Calu3 (cell line): ENCODE measurements around the gene ATF2. TPM values are rescaled to one million over a fixed set of nuclear protein-coding genes. Genes with fewer than 3 reads are reported as not detected.

Source experiments
- BruUV-seq: library from RNA; stranded (reverse); fragments of 400-500 nt; replicated peaks from 2 replicates; lab custom pipeline; 2021; lab: Mats Ljungman, UMichigan
- CTCF ChIA-PET: fragments of 300-600 bp; sonication (Branson Sonifier 250); formaldehyde crosslinking; loops from one replicate; lab custom pipeline; 2022; ENCODE audit warnings: antibody characterized with exemption; lab: Charles Lee
- DNase-seq: peaks from one replicate; pipeline ENCODE4 v3.0.0; 2022
- H3K27ac Mint-ChIP-seq: one replicate; pipeline ENCODE4 v1.8.0; 2022; ENCODE audit warnings: mixed read lengths; ENCODE audit not compliant: unreplicated experiment
- H3K27me3 Mint-ChIP-seq: one replicate; pipeline ENCODE4 v1.8.0; 2022; ENCODE audit warnings: mixed read lengths; ENCODE audit not compliant: unreplicated experiment
- H3K36me3 Mint-ChIP-seq: one replicate; pipeline ENCODE4 v1.8.0; 2022; ENCODE audit warnings: mild to moderate bottlenecking, moderate library complexity, mixed read lengths; ENCODE audit not compliant: insufficient read depth, unreplicated experiment
- H3K4me1 Mint-ChIP-seq: one replicate; pipeline ENCODE4 v1.8.0; 2022; ENCODE audit warnings: mild to moderate bottlenecking, low read depth, mixed read lengths; ENCODE audit not compliant: unreplicated experiment
- H3K4me3 Mint-ChIP-seq: one replicate; pipeline ENCODE4 v1.8.0; 2022; ENCODE audit warnings: mild to moderate bottlenecking, low read depth, moderate library complexity, mixed read lengths; ENCODE audit not compliant: unreplicated experiment
- H3K9me3 Mint-ChIP-seq: one replicate; pipeline ENCODE4 v1.8.0; 2022; ENCODE audit warnings: low read depth, mixed read lengths; ENCODE audit not compliant: unreplicated experiment
- intact Hi-C: fragments of 100-400 bp; cut with micrococcal nuclease; formaldehyde crosslinking; loops from one replicate; pipeline ENCODE4 v1.10.0; 2022; ENCODE audit not compliant: unreplicated experiment
- total RNA-seq: library from RNA; stranded (reverse); gene quantifications from 2 replicates; pipeline ENCODE4 v1.2.3, GENCODE V29; 2022
- TF ChIP-seq, protein P1 (sequence below): fragments of 200-600 bp; IDR thresholded peaks from one replicate; pipeline ENCODE4 v1.8.0; 2022; ENCODE audit warnings: antibody characterized with exemption; ENCODE audit not compliant: unreplicated experiment

The ATF2 gene
- total RNA-seq, 1 experiment from 2014 or later: 53.9 TPM

DNA sequence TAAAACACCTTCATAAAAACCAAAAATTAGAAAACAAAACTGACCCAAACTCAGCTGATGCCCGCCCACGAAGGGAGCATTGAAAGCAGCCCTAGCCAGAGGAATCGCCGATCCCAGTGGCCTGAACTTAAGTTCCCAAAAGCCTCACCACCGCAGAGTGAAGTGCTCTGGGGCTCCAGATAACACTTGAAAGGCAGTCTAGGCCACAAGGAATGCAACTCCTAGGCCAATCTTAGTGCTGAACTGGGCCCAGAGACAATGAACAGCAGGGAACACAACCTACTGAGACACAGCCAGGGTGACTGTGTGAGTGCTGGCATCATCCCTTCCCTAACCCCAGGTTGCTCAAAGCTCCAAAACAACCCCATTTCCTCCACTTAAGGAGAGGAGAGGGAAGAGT is 103.2 kb downstream of the ATF2 start:
- no peak overlapping the region for H3K27ac Mint-ChIP-seq
- no peaks in the 10 kb centered on the region for H3K36me3 Mint-ChIP-seq
- H3K27me3 Mint-ChIP-seq: no peaks in the 10 kb centered on the region
- intact Hi-C loops: no loop called here
- H3K9me3 Mint-ChIP-seq: no peaks in the 10 kb centered on the region
- no peak overlapping the region for H3K4me3 Mint-ChIP-seq
- TF ChIP-seq, protein P1, sequence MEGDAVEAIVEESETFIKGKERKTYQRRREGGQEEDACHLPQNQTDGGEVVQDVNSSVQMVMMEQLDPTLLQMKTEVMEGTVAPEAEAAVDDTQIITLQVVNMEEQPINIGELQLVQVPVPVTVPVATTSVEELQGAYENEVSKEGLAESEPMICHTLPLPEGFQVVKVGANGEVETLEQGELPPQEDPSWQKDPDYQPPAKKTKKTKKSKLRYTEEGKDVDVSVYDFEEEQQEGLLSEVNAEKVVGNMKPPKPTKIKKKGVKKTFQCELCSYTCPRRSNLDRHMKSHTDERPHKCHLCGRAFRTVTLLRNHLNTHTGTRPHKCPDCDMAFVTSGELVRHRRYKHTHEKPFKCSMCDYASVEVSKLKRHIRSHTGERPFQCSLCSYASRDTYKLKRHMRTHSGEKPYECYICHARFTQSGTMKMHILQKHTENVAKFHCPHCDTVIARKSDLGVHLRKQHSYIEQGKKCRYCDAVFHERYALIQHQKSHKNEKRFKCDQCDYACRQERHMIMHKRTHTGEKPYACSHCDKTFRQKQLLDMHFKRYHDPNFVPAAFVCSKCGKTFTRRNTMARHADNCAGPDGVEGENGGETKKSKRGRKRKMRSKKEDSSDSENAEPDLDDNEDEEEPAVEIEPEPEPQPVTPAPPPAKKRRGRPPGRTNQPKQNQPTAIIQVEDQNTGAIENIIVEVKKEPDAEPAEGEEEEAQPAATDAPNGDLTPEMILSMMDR: no peak
- DNase-seq: no peak
- BruUV-seq: no TSS peak
- H3K4me1 Mint-ChIP-seq: no peaks in the 10 kb centered on the region
- CTCF ChIA-PET: no interaction called here

GRCh38 chr2:175063741-175064140 is 104.3 kb downstream of the ATF2 start:
- H3K27ac Mint-ChIP-seq: no peak overlapping the region
- DNase-seq: no peak
- no TSS peak for BruUV-seq
- H3K36me3 Mint-ChIP-seq: no peaks in the 10 kb centered on the region
- H3K4me3 Mint-ChIP-seq: no peak overlapping the region
- CTCF ChIA-PET: no interaction called here
- H3K4me1 Mint-ChIP-seq: no peaks in the 10 kb centered on the region
- no peaks in the 10 kb centered on the region for H3K27me3 Mint-ChIP-seq
- TF ChIP-seq, protein P1: no peak
- intact Hi-C loops: no loop called here
- no peaks in the 10 kb centered on the region for H3K9me3 Mint-ChIP-seq

- H3K4me1 Mint-ChIP-seq: no peaks in the 10 kb centered on the region
- CTCF ChIA-PET: interaction anchor here (0.6 kb wide), 1 partner anchor 275 kb away, joined by 4 read pairs; no protein-coding TSS in a partner anchor
- H3K4me3 Mint-ChIP-seq: no peak overlapping the region
- no TSS peak for BruUV-seq
- H3K36me3 Mint-ChIP-seq: peaks cover 5% of the 10 kb centered on the region
- DNase-seq: no peak
- TF ChIP-seq, protein P1: no peak
- H3K27ac Mint-ChIP-seq: no peak overlapping the region
- intact Hi-C loops: no loop called here
- no peaks in the 10 kb centered on the region for H3K9me3 Mint-ChIP-seq
- no peaks in the 10 kb centered on the region for H3K27me3 Mint-ChIP-seq
These were observed 105.0 kb downstream of the ATF2 start for GRCh38 chr2:175062787-175063585.

- TF ChIP-seq, protein P1: no peak
- Mint-ChIP-seq H3K4me3 (no peak overlapping the region), H3K4me1 (no peaks in the 10 kb centered on the region), H3K27ac (no peak overlapping the region), H3K27me3 (no peaks in the 10 kb centered on the region), H3K9me3 (no peaks in the 10 kb centered on the region), H3K36me3 (peaks cover 5% of the 10 kb centered on the region)
- no TSS peak for BruUV-seq
- intact Hi-C loops: no loop called here
- CTCF ChIA-PET: no interaction called here
- no peak for DNase-seq
These were observed 110.8 kb downstream of the ATF2 start for GRCh38 chr2:175057078-175057685.
